ENCODE measurements around the gene CDKN2AIPNL. TPM values are rescaled to one million over a fixed set of nuclear protein-coding genes. Genes with fewer than 3 reads are reported as not detected.
"Not testable (repeated sequence)": the region's sequence is repeated elsewhere in the genome, so short reads cannot be mapped to it uniquely, and the experiment has no call there.

The CDKN2AIPNL gene
- total and polyA plus RNA-seq, 2 donors (not counting 1 experiment from before 2014, with no cell fraction given): 13.6 to 49.2 TPM

DNA sequence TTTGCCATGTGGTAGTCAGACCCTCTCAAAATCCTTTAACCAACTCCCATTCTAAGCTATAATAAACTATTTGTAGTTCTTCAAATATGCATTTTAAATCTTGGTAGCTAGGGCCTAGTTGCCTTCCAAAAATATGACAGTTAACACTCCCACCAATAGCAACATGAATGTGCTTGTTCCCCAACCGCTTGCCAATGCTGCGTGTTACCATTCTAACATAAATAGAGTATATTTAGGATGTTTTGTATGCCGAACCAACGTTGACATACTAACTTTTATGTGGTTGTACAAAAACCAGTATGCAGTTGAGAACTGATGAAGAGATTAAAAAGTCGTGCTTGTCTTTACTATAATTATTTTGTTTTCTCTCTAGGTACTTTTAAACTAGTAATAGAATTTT is 31.3 kb downstream of the CDKN2AIPNL start:
- Histone ChIP-seq H3K36me3 (ENCODE audit: control insufficient read depth, insufficient read depth, low read length) (peaks cover 8% of the 10 kb centered on the region), H3K9ac (ENCODE audit: insufficient read depth, low read length) (no peak overlapping the region), H3K27ac (ENCODE audit: insufficient read depth, low read length) (no peak overlapping the region), H3K27me3 (ENCODE audit: control insufficient read depth, insufficient read depth, low read length) (no peaks in the 10 kb centered on the region), H3K4me2 (ENCODE audit: extremely low read depth, insufficient read depth, low read length) (no peak overlapping the region), H3K9me3 (ENCODE audit: control insufficient read depth, insufficient read depth, low read depth, low read length) (no peaks in the 10 kb centered on the region), H4K20me1 (ENCODE audit: control insufficient read depth, extremely low read depth, insufficient read depth, low read length) (no peaks in the 10 kb centered on the region), H3K79me2 (ENCODE audit: control insufficient read depth, insufficient read depth, low read length) (peaks cover 24% of the 10 kb centered on the region), H3K4me1 (ENCODE audit: control insufficient read depth, extremely low read depth, insufficient read depth, low read length) (no peaks in the 10 kb centered on the region), H2AFZ (ENCODE audit: low read length) (no peak overlapping the region), H3K4me3 (replicated peaks in 1 of 4; ENCODE audit: control extremely low read depth in 1 of 4, insufficient read depth in 1 of 4, low read depth in 3 of 4, low read length in 4 of 4) (no peak overlapping the region)
- TF ChIP-seq, protein P1, sequence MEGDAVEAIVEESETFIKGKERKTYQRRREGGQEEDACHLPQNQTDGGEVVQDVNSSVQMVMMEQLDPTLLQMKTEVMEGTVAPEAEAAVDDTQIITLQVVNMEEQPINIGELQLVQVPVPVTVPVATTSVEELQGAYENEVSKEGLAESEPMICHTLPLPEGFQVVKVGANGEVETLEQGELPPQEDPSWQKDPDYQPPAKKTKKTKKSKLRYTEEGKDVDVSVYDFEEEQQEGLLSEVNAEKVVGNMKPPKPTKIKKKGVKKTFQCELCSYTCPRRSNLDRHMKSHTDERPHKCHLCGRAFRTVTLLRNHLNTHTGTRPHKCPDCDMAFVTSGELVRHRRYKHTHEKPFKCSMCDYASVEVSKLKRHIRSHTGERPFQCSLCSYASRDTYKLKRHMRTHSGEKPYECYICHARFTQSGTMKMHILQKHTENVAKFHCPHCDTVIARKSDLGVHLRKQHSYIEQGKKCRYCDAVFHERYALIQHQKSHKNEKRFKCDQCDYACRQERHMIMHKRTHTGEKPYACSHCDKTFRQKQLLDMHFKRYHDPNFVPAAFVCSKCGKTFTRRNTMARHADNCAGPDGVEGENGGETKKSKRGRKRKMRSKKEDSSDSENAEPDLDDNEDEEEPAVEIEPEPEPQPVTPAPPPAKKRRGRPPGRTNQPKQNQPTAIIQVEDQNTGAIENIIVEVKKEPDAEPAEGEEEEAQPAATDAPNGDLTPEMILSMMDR (conservative IDR thresholded peaks at IDR 0.05 in 1 of 2, IDR thresholded peaks at IDR 0.05 in 1 of 2; ENCODE audit: low read depth in 1 of 2, low read length in 2 of 2): no peak
- TF ChIP-seq EZH2 (IDR thresholded peaks at IDR 0.05; ENCODE audit: low read length, missing control alignments): no peak
- no peak for DNase-seq (ENCODE audit: low read depth in 2 of 2)

DNA sequence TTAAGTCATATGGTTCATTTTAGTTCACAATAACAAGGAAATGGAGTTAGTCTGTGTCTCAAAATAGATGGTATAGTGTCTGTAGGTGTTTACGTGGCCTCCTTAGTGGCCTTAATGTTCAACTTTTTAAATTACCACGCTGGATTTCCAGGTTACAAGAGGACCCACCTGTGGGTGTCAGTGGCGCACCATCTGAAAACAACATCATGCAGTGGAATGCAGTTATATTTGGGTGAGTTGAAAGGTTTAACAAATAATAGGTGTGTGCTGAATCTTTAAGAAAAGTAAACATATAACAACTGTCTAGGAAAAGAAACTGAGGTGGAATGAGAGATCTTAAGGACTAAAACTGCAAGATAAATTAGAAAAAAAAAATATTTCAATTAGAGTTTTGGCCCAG is 37.4 kb downstream of the CDKN2AIPNL start:
- Histone ChIP-seq H3K9me3 (ENCODE audit: control insufficient read depth, insufficient read depth, low read depth, low read length) (no peaks in the 10 kb centered on the region), H3K9ac (ENCODE audit: insufficient read depth, low read length) (no peak overlapping the region), H3K27ac (ENCODE audit: insufficient read depth, low read length) (no peak overlapping the region), H3K4me3 (replicated peaks in 1 of 4; ENCODE audit: control extremely low read depth in 1 of 4, insufficient read depth in 1 of 4, low read depth in 3 of 4, low read length in 4 of 4) (peak overlapping the region in 1 of 4 experiments; percentile 17), H3K4me1 (ENCODE audit: control insufficient read depth, extremely low read depth, insufficient read depth, low read length) (no peaks in the 10 kb centered on the region), H3K79me2 (ENCODE audit: control insufficient read depth, insufficient read depth, low read length) (peaks cover 60% of the 10 kb centered on the region), H3K36me3 (ENCODE audit: control insufficient read depth, insufficient read depth, low read length) (peaks cover 3% of the 10 kb centered on the region), H3K4me2 (ENCODE audit: extremely low read depth, insufficient read depth, low read length) (peak overlapping the region; percentile 32), H3K27me3 (ENCODE audit: control insufficient read depth, insufficient read depth, low read length) (no peaks in the 10 kb centered on the region), H2AFZ (ENCODE audit: low read length) (no peak overlapping the region), H4K20me1 (ENCODE audit: control insufficient read depth, extremely low read depth, insufficient read depth, low read length) (peaks cover 5% of the 10 kb centered on the region)
- TF ChIP-seq, protein P1 (conservative IDR thresholded peaks at IDR 0.05 in 1 of 2, IDR thresholded peaks at IDR 0.05 in 1 of 2; ENCODE audit: low read depth in 1 of 2, low read length in 2 of 2): no peak
- no peak for TF ChIP-seq EZH2 (IDR thresholded peaks at IDR 0.05; ENCODE audit: low read length, missing control alignments)
- no peak for DNase-seq (ENCODE audit: low read depth in 2 of 2)

DNA sequence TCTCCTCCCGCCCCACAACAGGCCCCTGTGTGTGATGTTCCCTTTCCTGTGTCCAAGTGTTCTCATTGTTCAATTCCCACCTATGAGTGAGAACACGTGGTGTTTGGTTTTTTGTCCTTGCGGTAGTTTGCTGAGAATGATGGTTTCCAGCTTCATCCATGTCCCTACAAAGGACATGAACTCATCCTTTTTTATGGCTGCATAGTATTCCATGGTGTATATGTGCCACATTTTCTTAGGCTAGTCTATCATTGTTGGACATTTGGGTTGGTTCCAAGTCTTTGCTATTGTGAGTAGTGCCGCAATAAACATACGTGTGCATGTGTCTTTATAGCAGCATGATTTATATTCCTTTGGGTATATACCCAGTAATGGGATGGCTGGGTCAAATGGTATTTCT is 38.0 kb downstream of the CDKN2AIPNL start:
- H3K36me3 ChIP-seq (ENCODE audit: control insufficient read depth, insufficient read depth, low read length); H4K20me1 ChIP-seq (ENCODE audit: control insufficient read depth, extremely low read depth, insufficient read depth, low read length); H3K27ac ChIP-seq (ENCODE audit: insufficient read depth, low read length); DNase-seq (ENCODE audit: low read depth in 2 of 2); H2AFZ ChIP-seq (ENCODE audit: low read length); H3K4me1 ChIP-seq (ENCODE audit: control insufficient read depth, extremely low read depth, insufficient read depth, low read length); H3K4me2 ChIP-seq (ENCODE audit: extremely low read depth, insufficient read depth, low read length); H3K27me3 ChIP-seq (ENCODE audit: control insufficient read depth, insufficient read depth, low read length); H3K9me3 ChIP-seq (ENCODE audit: control insufficient read depth, insufficient read depth, low read depth, low read length); H3K9ac ChIP-seq (ENCODE audit: insufficient read depth, low read length): not testable (repeated sequence)
- Histone ChIP-seq H3K4me3 (replicated peaks in 1 of 4; ENCODE audit: control extremely low read depth in 1 of 4, insufficient read depth in 1 of 4, low read depth in 3 of 4, low read length in 4 of 4) (peak overlapping the region in 2 of 4 experiments; percentile 91 to 99), H3K79me2 (ENCODE audit: control insufficient read depth, insufficient read depth, low read length) (peaks cover 60% of the 10 kb centered on the region)
